Trophoblast cell (in vitro differentiated cells and primary cell): ENCODE measurements around the gene ADAMTS12.

Experiments used
- DNase-seq, 2 donors: peaks; one replicate each; pipeline ENCODE4 v3.0.0-alpha.2; 2016
- H2AFZ ChIP-seq: 2 replicates; pipeline ENCODE4 v1.6.1; 2013; ENCODE audit warnings: low read length, moderate library complexity, mild to moderate bottlenecking; ENCODE audit not compliant: insufficient read depth, poor library complexity
- H2AK5ac ChIP-seq: 2 replicates; pipeline ENCODE4 v1.6.1; 2013; ENCODE audit warnings: mild to moderate bottlenecking, low read length
- H2BK120ac ChIP-seq: 2 replicates; pipeline ENCODE4 v1.6.1; 2013; ENCODE audit warnings: low read length, mild to moderate bottlenecking, moderate library complexity; ENCODE audit not compliant: insufficient read depth, poor library complexity
- H2BK12ac ChIP-seq: 2 replicates; pipeline ENCODE4 v1.6.1; 2013; ENCODE audit warnings: mild to moderate bottlenecking, low read length, moderate library complexity
- H2BK5ac ChIP-seq: 2 replicates; pipeline ENCODE4 v1.6.1; 2013; ENCODE audit warnings: low read length, low read depth, moderate library complexity, mild to moderate bottlenecking; ENCODE audit not compliant: poor library complexity
- H3K14ac ChIP-seq: 2 replicates; pipeline ENCODE4 v1.6.1; 2013; ENCODE audit warnings: mild to moderate bottlenecking, low read length
- H3K18ac ChIP-seq: 2 replicates; pipeline ENCODE4 v1.6.1; 2013; ENCODE audit warnings: mild to moderate bottlenecking, low read length
- H3K23ac ChIP-seq: 2 replicates; pipeline ENCODE4 v1.6.1; 2013; ENCODE audit warnings: low read length
- H3K27ac ChIP-seq: 2 replicates; pipeline ENCODE4 v1.5.1; 2013; ENCODE audit warnings: low read depth, mild to moderate bottlenecking, inconsistent platforms, low read length, moderate library complexity
- H3K27me3 ChIP-seq: 2 replicates; pipeline ENCODE4 v1.6.1; 2013; ENCODE audit warnings: inconsistent platforms, mild to moderate bottlenecking, low read length, moderate library complexity; ENCODE audit not compliant: insufficient read depth
- H3K36me3 ChIP-seq, 2 experiments: 1 replicate in 1 of 2; 2 replicates in 1 of 2; pipeline ENCODE4 v1.6.1; 2013; ENCODE audit warnings: low read length in 2 of 2, mild to moderate bottlenecking in 2 of 2, moderate library complexity in 1 of 2; ENCODE audit not compliant: insufficient read depth in 2 of 2, control insufficient read depth in 1 of 2
- H3K4ac ChIP-seq: 2 replicates; pipeline ENCODE4 v1.6.1; 2013; ENCODE audit warnings: low read depth, mild to moderate bottlenecking, low read length, moderate library complexity
- H3K4me1 ChIP-seq, 2 experiments: 1 replicate in 1 of 2; 2 replicates in 1 of 2; pipeline ENCODE4 v1.6.1; 2013; ENCODE audit warnings: low read length in 2 of 2, mild to moderate bottlenecking in 2 of 2, moderate library complexity in 1 of 2; ENCODE audit not compliant: insufficient read depth in 2 of 2, control insufficient read depth in 1 of 2
- H3K4me2 ChIP-seq: 2 replicates; pipeline ENCODE4 v1.6.1; 2013; ENCODE audit warnings: inconsistent platforms, mild to moderate bottlenecking, low read length, moderate library complexity
- H3K4me3 ChIP-seq: 2 replicates; pipeline ENCODE4 v1.5.1; 2013; ENCODE audit warnings: mild to moderate bottlenecking, low read depth, low read length, inconsistent platforms
- H3K79me1 ChIP-seq: one replicate; pipeline ENCODE4 v1.6.1; 2013; ENCODE audit warnings: low read length
- H3K79me2 ChIP-seq: 2 replicates; pipeline ENCODE4 v1.6.1; 2013; ENCODE audit warnings: low read length, mild to moderate bottlenecking; ENCODE audit not compliant: control insufficient read depth, insufficient read depth, poor library complexity
- H3K9ac ChIP-seq: 2 replicates; pipeline ENCODE4 v1.6.1; 2013; ENCODE audit warnings: mild to moderate bottlenecking, low read length
- H3K9me3 ChIP-seq: 2 replicates; pipeline ENCODE4 v1.6.1; 2013; ENCODE audit warnings: low read depth, mild to moderate bottlenecking, control low read depth, inconsistent platforms, low read length; ENCODE audit not compliant: insufficient read depth
- H4K12ac ChIP-seq: 2 replicates; pipeline ENCODE4 v1.6.1; 2013; ENCODE audit warnings: low read depth, mild to moderate bottlenecking, low read length, moderate library complexity
- H4K8ac ChIP-seq: 2 replicates; pipeline ENCODE4 v1.6.1; 2013; ENCODE audit warnings: low read depth, mild to moderate bottlenecking, low read length, moderate library complexity
- H4K91ac ChIP-seq: one replicate; pipeline ENCODE4 v1.6.1; 2013; ENCODE audit warnings: low read depth, mild to moderate bottlenecking, low read length, moderate library complexity
- WGBS: extraction: QIAGEN DNeasy Blood & Tissue Kit; methylation state at CpG from one replicate; pipeline ENCODE4 v1.1.7; 2013; ENCODE audit warnings: missing lambda C conversion rate; ENCODE audit not compliant: insufficient read length, insufficient coverage; ENCODE audit errors: extremely low coverage; 5-methylcytosine and 5-hydroxymethylcytosine counted together

The ADAMTS12 gene

DNA sequence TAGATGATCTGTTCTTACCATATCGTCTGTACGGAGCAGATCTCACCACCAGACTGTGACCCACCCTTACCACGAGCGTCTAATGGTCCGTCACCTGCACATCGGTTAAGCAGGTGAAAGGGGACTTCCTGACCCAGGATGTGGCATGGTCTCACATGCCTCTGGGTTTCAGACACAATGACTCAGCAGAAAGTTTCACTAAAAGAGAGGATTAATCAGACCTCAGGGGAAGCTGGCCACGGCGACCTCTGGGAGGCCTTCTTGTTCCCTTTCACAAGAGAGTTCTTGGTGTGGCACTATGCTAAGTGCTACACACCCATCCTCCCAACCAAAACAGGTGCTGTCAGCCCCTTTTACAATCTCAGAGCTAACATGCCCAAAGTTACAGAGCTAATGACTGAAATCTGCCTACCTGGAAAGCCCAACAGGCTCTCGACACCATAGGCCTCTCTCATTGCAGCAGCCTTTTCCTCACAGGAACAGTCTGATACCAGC is 41.6 kb downstream of the ADAMTS12 start:
- Histone ChIP-seq H3K4me3 (no peak overlapping the region), H2BK5ac (no peak overlapping the region), H3K27me3 (no peaks in the 10 kb centered on the region), H4K12ac (no peak overlapping the region), H3K4ac (no peak overlapping the region), H3K14ac (no peak overlapping the region), H4K91ac (no peak overlapping the region), H3K4me1 (peaks cover 9 to 17% of the 10 kb centered on the region in 2 experiments), H3K23ac (no peak overlapping the region), H3K18ac (no peak overlapping the region), H3K79me1 (peaks cover 9% of the 10 kb centered on the region), H2AFZ (no peak overlapping the region), H3K9me3 (no peaks in the 10 kb centered on the region), H3K4me2 (no peak overlapping the region), H3K79me2 (peaks cover 2% of the 10 kb centered on the region), H2AK5ac (no peak overlapping the region), H3K9ac (no peak overlapping the region), H3K27ac (no peak overlapping the region), H4K8ac (no peak overlapping the region), H2BK120ac (no peak overlapping the region), H3K36me3 (no peaks in the 10 kb centered on the region), H2BK12ac (no peak overlapping the region)
- DNase-seq = no peak
- no CpG with 5 or more reads among the region's 9 CpGs for WGBS

DNA sequence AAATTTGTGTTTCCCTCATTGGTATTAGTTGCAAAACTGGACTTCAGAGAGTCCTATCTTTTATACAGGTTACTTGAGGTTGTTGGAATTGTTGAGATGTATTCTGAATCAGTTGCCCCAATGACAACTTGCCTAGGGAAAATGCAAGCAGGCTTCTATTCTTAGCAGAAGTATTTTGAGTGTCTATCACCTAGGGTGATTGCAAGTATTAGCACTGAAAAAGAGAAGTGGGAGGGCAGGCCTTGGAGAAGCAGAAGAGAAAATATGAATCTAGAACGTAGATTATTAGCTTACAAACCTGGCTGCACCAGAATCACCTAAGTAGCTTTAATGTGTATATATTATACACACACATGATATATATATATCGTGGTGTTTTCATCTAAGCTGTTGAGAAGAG is 43.2 kb downstream of the ADAMTS12 start:
- Histone ChIP-seq H2BK12ac (no peak overlapping the region), H2AFZ (no peak overlapping the region), H3K79me1 (no peaks in the 10 kb centered on the region), H3K14ac (no peak overlapping the region), H3K23ac (no peak overlapping the region), H3K9me3 (no peaks in the 10 kb centered on the region), H3K18ac (no peak overlapping the region), H2AK5ac (no peak overlapping the region), H2BK120ac (no peak overlapping the region), H3K36me3 (no peaks in the 10 kb centered on the region), H3K4me2 (no peak overlapping the region), H3K79me2 (peaks cover 2% of the 10 kb centered on the region), H3K27ac (no peak overlapping the region), H3K27me3 (no peaks in the 10 kb centered on the region), H4K8ac (no peak overlapping the region), H3K4ac (no peak overlapping the region), H4K91ac (no peak overlapping the region), H2BK5ac (no peak overlapping the region), H3K9ac (no peak overlapping the region), H3K4me1 (peaks cover 7 to 10% of the 10 kb centered on the region in 2 experiments), H4K12ac (no peak overlapping the region), H3K4me3 (no peak overlapping the region)
- DNase-seq = no peak
- no CpG with 5 or more reads among the region's 2 CpGs for WGBS

DNA sequence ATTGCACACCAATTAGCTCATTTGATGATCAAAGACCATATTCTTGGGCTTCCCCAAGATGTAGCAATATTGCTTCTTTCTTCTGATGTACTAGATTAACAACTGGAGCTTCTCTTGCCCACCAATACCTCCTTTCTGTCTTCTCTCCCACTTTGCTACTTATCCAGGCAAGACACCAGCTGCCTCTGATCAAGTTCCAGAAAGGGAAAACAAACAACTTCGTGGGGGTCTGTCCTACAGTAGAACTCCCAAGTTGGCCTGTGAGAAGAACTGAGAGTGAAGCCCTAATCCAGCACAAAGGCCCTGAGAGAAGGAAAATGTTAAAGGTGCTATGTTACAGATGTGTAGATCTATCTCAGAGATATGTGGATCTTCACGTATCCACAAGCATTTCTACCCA is 44.9 kb downstream of the ADAMTS12 start:
- H2BK120ac ChIP-seq = no peak overlapping the region
- no peak overlapping the region for H3K4me2 ChIP-seq
- H2BK12ac ChIP-seq = no peak overlapping the region
- H3K4ac ChIP-seq = no peak overlapping the region
- H3K23ac ChIP-seq = no peak overlapping the region
- H3K36me3 ChIP-seq = no peaks in the 10 kb centered on the region
- H3K27me3 ChIP-seq = no peaks in the 10 kb centered on the region
- H4K12ac ChIP-seq = no peak overlapping the region
- H3K4me3 ChIP-seq = no peak overlapping the region
- no peak overlapping the region for H2AFZ ChIP-seq
- no peak overlapping the region for H3K9ac ChIP-seq
- H3K79me2 ChIP-seq = no peaks in the 10 kb centered on the region
- H4K91ac ChIP-seq = no peak overlapping the region
- no CpG with 5 or more reads among the region's 2 CpGs for WGBS
- no peak overlapping the region for H2BK5ac ChIP-seq
- H3K18ac ChIP-seq = no peak overlapping the region
- H3K79me1 ChIP-seq = no peaks in the 10 kb centered on the region
- DNase-seq = no peak
- H2AK5ac ChIP-seq = no peak overlapping the region
- H3K27ac ChIP-seq = no peak overlapping the region
- no peaks in the 10 kb centered on the region for H3K9me3 ChIP-seq
- H3K14ac ChIP-seq = no peak overlapping the region
- H4K8ac ChIP-seq = no peak overlapping the region
- peaks cover 5 to 8% of the 10 kb centered on the region in 2 experiments for H3K4me1 ChIP-seq

DNA sequence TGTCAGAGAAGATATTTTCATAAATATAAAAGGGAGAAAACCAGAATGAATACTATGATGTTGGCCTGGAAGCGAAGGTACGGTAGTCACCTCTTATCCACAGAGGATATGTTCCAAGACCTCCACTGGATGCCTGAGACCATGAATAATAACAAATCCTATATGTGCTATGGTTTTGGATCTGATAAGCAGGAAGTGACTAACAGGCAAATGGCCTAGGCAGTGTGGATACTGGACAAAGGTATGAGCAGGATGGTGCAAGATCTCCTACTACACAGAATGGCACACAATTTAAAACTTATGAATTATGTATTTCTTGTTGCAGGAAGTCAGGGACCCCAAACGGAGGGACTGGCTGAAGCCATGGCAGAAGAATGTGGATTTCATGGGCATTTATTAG is 48.2 kb downstream of the ADAMTS12 start:
- no peaks in the 10 kb centered on the region for H3K36me3 ChIP-seq
- H2AK5ac ChIP-seq = no peak overlapping the region
- no peak overlapping the region for H3K27ac ChIP-seq
- no CpG with 5 or more reads among the region's 3 CpGs for WGBS
- no peak overlapping the region for H4K12ac ChIP-seq
- H3K4me3 ChIP-seq = no peak overlapping the region
- H3K9me3 ChIP-seq = no peaks in the 10 kb centered on the region
- H4K91ac ChIP-seq = no peak overlapping the region
- DNase-seq = peak; percentile 20 to 29
- no peaks in the 10 kb centered on the region for H3K4me1 ChIP-seq
- no peak overlapping the region for H3K23ac ChIP-seq
- H3K79me2 ChIP-seq = no peaks in the 10 kb centered on the region
- no peak overlapping the region for H2BK12ac ChIP-seq
- H2AFZ ChIP-seq = no peak overlapping the region
- no peak overlapping the region for H3K18ac ChIP-seq
- H3K4me2 ChIP-seq = no peak overlapping the region
- H3K79me1 ChIP-seq = no peaks in the 10 kb centered on the region
- H3K27me3 ChIP-seq = no peaks in the 10 kb centered on the region
- no peak overlapping the region for H3K4ac ChIP-seq
- H4K8ac ChIP-seq = no peak overlapping the region
- no peak overlapping the region for H2BK5ac ChIP-seq
- H2BK120ac ChIP-seq = no peak overlapping the region
- H3K9ac ChIP-seq = no peak overlapping the region
- no peak overlapping the region for H3K14ac ChIP-seq
